Upper lobe of right lung (tissue), 1 donor: ENCODE measurements around the gene ATG5. TPM values are rescaled to one million over a fixed set of nuclear protein-coding genes. Genes with fewer than 3 reads are reported as not detected.

Source experiments
- ATAC-seq: fragments of 200-7000 bp; cut with Tn5 transposase; one replicate; pipeline ENCODE4 v1.9.1; 2020; ENCODE audit warnings: mild to moderate bottlenecking, moderate library complexity
- DNase-seq: peaks from one replicate; pipeline ENCODE4 v3.0.0-alpha.2; 2020
- H3K27ac ChIP-seq: fragments of 200-600 bp; one replicate; pipeline ENCODE4 v1.8.0; 2022
- H3K27me3 ChIP-seq: fragments of 200-600 bp; one replicate; pipeline ENCODE4 v1.8.0; 2022; ENCODE audit warnings: mild to moderate bottlenecking
- H3K36me3 ChIP-seq: fragments of 200-600 bp; one replicate; pipeline ENCODE4 v1.8.0; 2022
- H3K4me1 ChIP-seq: fragments of 200-600 bp; one replicate; pipeline ENCODE4 v1.8.0; 2022
- H3K4me3 ChIP-seq: fragments of 200-600 bp; one replicate; pipeline ENCODE4 v1.8.0; 2022; ENCODE audit warnings: mild to moderate bottlenecking
- H3K9me3 ChIP-seq: fragments of 200-600 bp; one replicate; pipeline ENCODE4 v1.8.0; 2022
- CTCF ChIP-seq: fragments of 200-600 bp; IDR thresholded peaks from one replicate; pipeline ENCODE4 v1.8.0; 2022; ENCODE audit warnings: antibody characterized with exemption
- intact Hi-C: fragments of 100-400 bp; cut with DNase I; formaldehyde crosslinking; loops from one replicate; pipeline ENCODE4 v1.11.0; 2022
- total RNA-seq: library from RNA; stranded (reverse); fragmentation: NEBNext Ultra II Directional; extraction: Animal tissue kit (Norgen Biotek cat#: 25700); gene quantifications from one replicate; pipeline ENCODE4 v1.2.1, GENCODE V29; 2021
- donor health status: DM: no; HTN: yes; CAD: no; lungs with severe emphysema.

Gene ATG5
- total RNA-seq, 1 donor from 2014 or later = 34.4 TPM

GRCh38 chr6:106145741-106146227 is 179.8 kb downstream of the ATG5 start:
- no peak for ATAC-seq
- H3K27ac ChIP-seq = no peak overlapping the region
- no peaks in the 10 kb centered on the region for H3K4me1 ChIP-seq

GRCh38 chr6:106145144-106145543 is 180.4 kb downstream of the ATG5 start:
- Histone ChIP-seq H3K4me3 (no peak overlapping the region), H3K27me3 (peaks cover 4% of the 10 kb centered on the region), H3K9me3 (no peaks in the 10 kb centered on the region), H3K4me1 (no peaks in the 10 kb centered on the region), H3K36me3 (no peaks in the 10 kb centered on the region), H3K27ac (no peak overlapping the region)
- intact Hi-C loops = no loop called here
- no peak for ATAC-seq
- no peak for TF ChIP-seq CTCF
- no peak for DNase-seq

More at GRCh38 chr6:106145741-106146227, 179.8 kb downstream of the ATG5 start:
- no peak for DNase-seq
- H3K4me3 ChIP-seq = no peak overlapping the region
- no peaks in the 10 kb centered on the region for H3K36me3 ChIP-seq
- peaks cover 4% of the 10 kb centered on the region for H3K27me3 ChIP-seq
- no peak for TF ChIP-seq CTCF
- intact Hi-C loops = no loop called here
- no peaks in the 10 kb centered on the region for H3K9me3 ChIP-seq

- no peak for DNase-seq
- intact Hi-C loops = no loop called here
- no peaks in the 10 kb centered on the region for H3K9me3 ChIP-seq
- H3K27me3 ChIP-seq = peaks cover 4% of the 10 kb centered on the region
- no peaks in the 10 kb centered on the region for H3K36me3 ChIP-seq
- H3K27ac ChIP-seq = no peak overlapping the region
- H3K4me3 ChIP-seq = no peak overlapping the region
- ATAC-seq = no peak
- no peak for TF ChIP-seq CTCF
- H3K4me1 ChIP-seq = no peaks in the 10 kb centered on the region
Measured at GRCh38 chr6:106143665-106144064, 181.9 kb downstream of the ATG5 start.

DNA sequence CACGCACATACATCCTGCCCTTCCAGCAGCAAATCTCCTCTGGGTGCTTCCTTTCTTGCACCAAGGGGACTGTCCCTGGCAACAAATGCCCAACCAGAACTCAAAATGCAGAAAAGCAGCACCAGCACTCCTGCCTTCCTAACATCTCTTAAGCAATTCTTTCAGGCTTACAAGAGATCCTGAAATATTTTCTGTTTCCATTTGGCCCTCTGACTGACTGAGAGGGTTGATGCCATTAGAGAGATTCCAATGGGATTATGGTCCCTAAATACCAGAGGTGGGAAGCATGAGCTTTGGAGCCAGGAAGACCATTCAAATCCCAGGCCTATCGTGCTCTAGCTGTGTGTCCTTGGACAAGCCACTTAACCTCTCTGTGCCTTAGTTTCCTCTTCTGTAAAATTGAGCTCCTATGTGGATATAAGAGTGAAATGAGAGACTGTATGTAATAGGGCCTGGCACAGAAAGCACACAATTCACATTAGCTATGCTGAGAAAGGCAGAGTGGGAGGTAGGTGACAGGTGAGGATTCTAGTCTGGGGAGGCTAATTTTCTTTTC is 182.6 kb downstream of the ATG5 start:
- no peaks in the 10 kb centered on the region for H3K36me3 ChIP-seq
- H3K4me3 ChIP-seq = no peak overlapping the region
- intact Hi-C loops = no loop called here

GRCh38 chr6:106141441-106142237 is 183.9 kb downstream of the ATG5 start:
- no peak for TF ChIP-seq CTCF
- DNase-seq (no peak), ATAC-seq (no peak)
- Histone ChIP-seq H3K27me3 (peaks cover 4% of the 10 kb centered on the region), H3K4me3 (no peak overlapping the region), H3K27ac (no peak overlapping the region), H3K4me1 (no peaks in the 10 kb centered on the region), H3K36me3 (no peaks in the 10 kb centered on the region), H3K9me3 (no peaks in the 10 kb centered on the region)
- intact Hi-C loops = no loop called here

More for the DNA sequence above, 182.6 kb downstream of the ATG5 start:
- ATAC-seq (no peak), DNase-seq (no peak)
- H3K9me3 ChIP-seq = no peaks in the 10 kb centered on the region
- no peak overlapping the region for H3K27ac ChIP-seq
- H3K27me3 ChIP-seq = peaks cover 4% of the 10 kb centered on the region
- TF ChIP-seq CTCF = no peak
- H3K4me1 ChIP-seq = no peaks in the 10 kb centered on the region
